Stimulated activated CD4-positive, alpha-beta T cell treated with anti-CD3 and anti-CD28 coated beads, Interleukin-1b, Interleukin-23, amount 100 ng/mL, for 4 hours (primary cell): Measurements from ENCODE around the gene CPEB3.
"Not testable (repeated sequence)": the region's sequence is repeated elsewhere in the genome, so short reads cannot be mapped to it uniquely, and the experiment has no call there.

Experiments used
- DNase-seq, 2 donors: peaks; one replicate each; pipeline ENCODE4 v3.0.0-alpha.2; 2020; ENCODE audit warnings: low read depth in 2 of 2

Gene CPEB3

DNA sequence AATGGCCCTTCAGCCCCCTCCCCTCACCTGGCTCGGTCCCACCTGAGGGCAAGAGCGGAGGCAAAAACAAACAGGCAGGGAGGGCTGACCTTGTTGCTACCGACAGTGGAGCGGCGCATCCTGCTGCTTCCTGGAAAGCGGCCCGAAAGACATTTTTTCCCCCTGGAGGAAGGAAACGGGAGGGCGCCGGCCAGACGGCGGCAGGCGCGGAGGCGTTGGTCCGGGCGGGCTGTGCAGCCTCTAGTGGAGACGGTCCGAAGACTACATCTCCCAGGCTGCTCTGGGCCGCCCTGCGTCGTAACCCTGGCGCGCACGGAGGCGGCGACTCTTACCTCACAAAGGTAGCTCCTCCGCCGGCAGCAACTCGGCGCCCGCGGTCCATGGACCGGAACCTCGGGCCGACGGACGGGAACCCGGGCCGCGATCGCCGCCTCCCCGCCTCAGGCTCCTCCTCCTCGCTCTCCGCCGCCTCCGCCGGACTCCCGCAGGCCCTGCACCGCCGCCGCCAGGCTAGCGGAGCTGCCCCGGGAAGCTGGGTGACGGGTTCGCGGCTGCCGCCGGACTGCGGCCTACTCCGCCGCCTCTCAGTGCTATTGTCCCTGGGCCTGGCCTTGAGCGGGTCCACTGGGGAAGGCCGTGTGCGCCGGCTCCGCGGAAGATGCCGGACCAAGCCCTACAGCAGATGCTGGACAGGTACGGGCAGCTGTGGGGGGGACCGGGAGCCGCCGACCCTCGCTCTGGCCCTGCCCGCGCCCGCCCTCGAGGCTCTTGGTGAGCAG, at the start of gene CPEB3, which contains the start of gene MARCHF5:
TSS of gene CPEB3 (minus strand) at position 242 of the 779 bp plus-strand sequence. CDS start 50,728 bp downstream, outside the sequence.
TSS of gene MARCHF5 (plus strand) at position 331 of the 779 bp plus-strand sequence. CDS start at position 659, 328 bp downstream.
- peak; percentile 81 to 83 for DNase-seq

DNA sequence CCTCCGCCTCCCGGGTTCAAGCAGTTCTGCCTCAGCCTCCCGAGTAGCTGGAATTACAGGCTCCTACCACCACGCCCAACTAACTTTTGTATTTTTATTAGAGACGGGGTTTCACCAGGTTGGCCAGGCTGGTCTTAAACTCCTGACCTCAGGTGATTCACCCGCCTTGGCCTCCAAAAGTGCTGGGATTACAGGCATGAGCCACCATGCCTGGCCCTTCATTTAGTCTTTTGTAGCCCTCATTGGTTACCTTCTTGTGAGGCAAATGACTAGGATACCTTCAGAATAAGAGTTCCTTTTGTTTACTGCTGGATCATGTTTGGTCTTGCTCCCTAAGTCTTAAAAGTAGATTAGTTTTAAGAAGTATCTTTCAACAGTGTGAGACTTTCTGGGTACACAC, 39.0 kb upstream of the CPEB3 start:
- DNase-seq, result not testable (repeated sequence)

- no peak for DNase-seq
Measured at GRCh38 chr10:92328993-92329392, 38.1 kb upstream of the CPEB3 start.

GRCh38 chr10:92327445-92328433, 36.9 kb upstream of the CPEB3 start:
- no peak for DNase-seq

GRCh38 chr10:92323079-92323478, 32.2 kb upstream of the CPEB3 start:
- no peak for DNase-seq

DNA sequence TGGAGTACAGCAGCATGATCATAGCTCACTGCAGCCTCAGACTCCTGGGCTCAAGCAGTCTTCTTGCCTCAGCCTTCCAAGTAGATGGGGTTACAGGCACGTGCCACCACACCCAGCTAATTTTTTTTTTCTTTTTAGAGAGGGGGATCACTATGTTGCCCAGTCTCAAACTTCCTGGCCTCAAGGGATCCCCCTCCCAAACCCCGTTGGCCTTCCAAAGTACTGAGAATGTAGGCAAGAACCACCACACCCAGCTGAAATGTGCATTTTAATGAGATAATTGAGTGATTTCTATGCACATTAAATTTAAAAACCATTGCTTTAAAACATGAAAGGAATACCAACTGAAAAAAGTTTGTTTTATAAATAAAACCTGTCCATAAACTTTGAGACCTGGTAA, 25.7 kb upstream of the CPEB3 start:
- no peak for DNase-seq

- DNase-seq, result no peak
Measured at GRCh38 chr10:92313750-92314149, 22.9 kb upstream of the CPEB3 start.

DNA sequence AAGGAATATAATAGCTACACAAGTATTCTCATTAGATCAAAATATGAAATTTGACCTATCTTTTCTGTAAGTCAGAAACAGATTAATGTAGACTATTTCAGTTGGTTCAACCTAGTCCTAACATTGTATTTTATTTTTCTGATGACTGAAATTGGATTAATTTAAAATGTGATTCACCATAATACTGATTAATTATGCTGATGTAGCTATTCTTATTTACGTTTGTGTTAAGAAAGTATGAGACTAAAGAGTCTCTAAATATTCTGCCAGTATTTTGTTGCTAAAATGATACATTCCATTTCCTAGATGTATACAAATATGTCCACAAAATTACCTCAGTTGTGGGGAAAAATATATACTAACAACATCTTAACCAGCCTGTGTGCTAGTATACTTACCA, 18.4 kb upstream of the CPEB3 start:
- no peak for DNase-seq

DNA sequence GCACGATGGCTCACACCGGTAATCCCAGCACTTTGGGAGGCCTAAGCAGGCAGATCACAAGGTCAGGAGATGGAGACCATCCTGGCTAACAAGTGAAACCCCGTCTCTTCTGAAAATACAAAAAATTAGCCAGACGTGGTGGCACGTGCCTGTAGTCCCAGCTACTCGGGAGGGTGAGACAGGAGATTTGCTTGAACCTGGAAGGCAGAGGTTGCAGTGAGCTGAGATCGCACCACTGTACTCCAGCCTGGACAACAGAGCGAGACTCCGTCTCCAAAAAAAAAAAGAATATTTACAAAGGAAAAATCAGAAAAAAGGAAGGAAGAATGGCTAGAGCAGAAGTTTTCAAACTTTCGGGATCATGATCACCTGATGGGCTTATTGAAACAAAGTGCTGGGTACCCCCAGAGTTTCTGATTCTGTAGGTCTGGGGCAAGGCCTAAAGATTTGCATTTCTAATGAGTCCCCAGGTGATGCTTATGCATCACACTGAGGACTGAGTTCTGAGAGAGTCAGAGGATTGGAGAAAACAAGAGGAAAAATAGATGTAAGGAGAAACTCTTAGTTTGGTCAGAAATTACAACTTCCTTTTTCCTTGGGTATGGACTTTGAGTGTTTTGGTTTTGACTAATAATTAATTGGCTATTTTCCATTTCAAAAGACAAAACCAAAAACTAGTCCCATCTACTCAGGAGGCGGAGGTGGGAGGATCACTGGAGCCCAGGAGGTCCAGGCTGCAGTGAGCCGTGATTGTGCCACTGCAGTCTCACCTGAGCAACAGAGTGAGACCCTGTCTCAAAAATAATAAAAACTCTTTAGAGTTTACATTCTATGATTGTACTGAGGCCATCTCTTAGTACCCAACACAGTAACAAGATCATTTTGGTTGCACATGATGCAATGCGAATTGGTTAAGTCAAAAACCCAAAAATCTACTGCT, 14.5 kb upstream of the CPEB3 start:
- no peak for DNase-seq

DNA sequence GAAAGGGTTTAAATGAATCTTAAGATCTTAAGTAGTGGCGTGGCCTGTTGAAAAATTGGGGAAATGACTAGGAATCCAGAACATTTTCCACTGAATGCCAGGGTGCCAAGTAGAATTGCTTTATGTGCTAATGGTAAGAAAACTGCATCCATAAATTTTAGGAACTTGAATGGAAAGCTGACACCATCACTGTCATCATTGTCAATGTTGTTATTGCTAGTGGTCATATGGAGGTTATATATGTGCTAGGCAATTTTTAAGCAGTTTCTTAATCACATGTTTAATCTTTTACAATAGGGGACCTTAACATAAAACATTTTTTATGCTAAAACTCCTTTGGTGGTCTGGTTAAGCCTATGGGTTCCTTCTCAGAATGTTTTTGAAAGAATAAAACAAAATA, 13.2 kb upstream of the CPEB3 start:
- no peak for DNase-seq

DNA sequence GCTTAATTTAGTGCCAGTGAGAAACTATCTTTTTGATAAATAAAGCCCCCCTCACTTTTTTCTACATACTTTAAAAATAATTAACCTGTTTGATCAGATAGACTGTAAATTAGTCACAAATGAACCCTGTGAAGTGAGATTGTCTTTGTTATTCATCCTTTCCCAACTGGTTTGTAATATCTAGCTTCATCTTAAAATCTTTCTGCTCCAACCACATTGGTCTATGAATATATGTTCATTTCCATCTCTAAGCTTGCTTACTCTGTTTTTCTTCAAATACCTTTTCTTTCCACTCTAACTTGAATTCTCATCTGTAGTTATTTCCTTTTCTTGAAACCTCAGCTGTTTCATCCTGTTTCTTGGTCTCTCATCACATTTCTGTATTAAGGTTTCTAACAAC, 12.2 kb upstream of the CPEB3 start:
- DNase-seq, result no peak

DNA sequence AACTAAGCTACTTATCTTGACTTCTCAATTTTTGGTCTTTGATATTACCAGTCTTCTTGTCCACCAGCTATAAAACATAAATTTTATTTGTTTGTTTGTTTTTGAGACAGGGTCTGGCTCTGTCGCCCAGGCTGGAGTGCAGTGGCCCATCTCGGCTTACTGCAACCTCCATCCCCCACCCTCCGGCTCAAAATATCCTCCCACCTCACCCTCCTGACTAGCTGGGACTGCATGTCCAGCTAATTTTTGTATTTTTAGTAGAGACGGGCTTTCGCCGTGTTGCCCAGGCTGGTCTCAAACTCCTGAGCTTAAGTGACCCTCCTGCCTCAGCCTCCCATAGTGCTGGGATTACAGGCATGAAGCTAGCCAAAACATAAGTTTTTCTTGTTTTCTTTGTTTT, 7.6 kb upstream of the CPEB3 start:
- no peak for DNase-seq

- DNase-seq, result peak in 1 of 2 donors; percentile 13
Measured at GRCh38 chr10:92291921-92292845, 1.3 kb upstream of the CPEB3 start.

DNA sequence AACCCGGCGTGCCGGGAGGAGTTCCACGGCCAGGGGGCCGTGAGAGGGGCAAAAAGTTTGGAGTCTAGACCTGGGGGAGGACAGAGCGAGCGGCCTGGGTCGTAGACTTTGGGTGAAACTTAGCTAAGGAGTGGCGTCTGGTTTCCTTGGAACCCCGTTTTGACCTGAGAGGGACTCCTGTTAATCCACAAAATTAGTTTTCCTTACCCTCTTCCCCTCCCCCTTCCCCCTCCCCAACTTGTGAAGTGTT, 663 bp upstream of the CPEB3 start:
- peak in 1 of 2 donors; percentile 7 for DNase-seq

DNA sequence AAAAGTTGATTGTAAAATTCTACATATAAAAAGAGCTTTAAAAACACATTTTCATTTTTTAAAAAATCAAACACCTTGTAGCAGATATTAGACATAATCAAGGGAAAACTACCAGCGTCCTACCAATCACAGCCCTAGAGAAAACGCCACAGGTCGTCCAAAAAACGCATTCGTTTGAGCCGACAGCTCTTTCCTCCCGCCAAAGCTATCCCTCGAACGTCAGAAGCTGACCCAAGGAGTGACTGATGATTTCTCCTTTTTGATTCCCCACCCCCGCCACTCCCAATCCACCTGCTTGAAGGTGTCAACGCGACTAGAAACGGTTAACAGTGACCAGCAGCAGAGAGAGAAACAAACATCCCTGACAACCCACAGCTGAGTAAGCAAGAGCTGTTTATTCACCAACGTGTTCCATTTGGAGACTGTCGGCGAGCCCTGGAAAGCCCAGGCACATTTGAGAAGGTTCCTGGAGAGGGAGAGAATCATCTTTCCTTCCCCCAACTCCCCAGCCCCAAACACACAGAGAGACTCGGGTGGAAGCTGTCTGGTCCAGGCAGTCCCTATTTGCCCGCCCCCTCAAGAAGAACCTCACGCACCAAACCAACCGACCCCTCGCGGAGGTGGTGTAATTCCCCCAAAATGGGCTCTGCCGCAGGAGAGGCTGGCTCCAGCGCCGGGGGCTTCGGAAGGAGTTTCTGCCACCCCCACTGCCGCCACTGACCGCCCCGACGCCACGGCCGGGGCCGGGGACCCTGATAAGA, 622 bp downstream of the CPEB3 start:
- peak; percentile 4 to 7 for DNase-seq

GRCh38 chr10:92284112-92284704, 6.7 kb downstream of the CPEB3 start:
- DNase-seq, result no peak

DNA sequence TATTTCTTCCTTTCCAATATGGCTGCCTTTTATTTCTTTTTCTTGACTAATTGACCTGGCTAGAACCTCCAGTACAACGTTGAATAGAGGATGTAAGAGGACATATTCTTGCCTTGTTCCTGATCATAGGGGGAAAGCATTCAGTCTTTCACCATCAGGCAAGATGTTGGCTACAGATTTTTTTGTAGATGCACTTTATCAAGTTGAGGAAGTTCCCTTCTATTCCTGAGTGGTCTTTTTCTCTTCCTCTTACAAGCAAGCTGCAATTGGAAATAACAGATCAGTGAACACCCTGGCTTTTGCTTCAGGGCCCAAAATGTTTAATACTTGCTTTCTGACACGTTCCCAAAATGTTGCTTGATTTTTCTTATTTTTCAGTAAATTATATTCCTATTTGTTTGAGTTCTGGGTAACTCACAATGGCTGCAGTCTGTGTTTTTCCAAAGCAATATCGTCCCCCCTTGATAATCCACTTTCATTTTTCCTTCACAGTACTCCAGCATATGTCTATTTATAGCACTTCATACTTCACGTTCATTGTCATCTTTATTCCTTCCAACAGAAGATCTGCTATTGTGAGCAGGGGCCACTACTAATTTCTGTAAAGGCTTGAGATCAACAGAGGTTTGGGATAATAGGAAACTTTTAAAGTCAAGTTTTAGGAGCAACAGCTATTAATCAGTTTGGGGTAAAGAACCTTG, 11.7 kb downstream of the CPEB3 start:
- no peak for DNase-seq

DNA sequence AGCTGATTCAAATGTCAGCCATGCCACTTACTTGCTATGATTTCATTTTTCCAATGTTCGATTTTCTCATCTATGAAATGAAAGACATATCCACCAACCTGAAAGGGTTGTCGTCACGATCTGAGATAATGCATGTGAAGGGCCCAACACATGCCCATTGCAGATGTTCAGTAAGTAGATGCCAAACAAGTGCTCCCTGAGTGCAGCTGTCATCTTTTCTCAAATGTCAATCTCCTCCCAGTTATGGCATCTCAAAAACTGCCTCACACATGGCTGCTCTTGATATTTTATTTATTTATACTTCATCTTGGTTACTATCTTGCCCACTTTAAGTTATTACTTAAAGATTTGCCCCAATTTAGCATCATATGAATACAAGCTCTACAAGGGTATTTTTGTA, 16.8 kb downstream of the CPEB3 start:
- no peak for DNase-seq

DNA sequence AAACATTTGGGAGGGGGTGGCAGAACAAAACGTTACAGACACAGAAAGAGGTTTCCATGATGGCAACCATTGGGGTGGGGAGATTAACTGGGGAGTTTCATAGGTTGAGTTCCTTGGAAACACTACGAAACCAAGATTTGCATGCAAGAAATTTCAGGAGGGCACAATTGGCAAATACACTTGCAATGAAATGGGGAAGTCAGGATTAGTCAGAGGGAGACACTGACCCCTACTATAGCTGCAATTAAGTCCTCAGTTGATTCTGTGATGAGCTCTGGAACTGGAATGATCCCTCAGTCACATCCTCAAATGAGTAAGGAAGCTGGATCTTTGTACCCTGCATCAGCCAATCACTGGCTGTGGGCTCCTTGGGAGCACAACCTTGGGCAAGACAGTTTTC, 22.1 kb downstream of the CPEB3 start:
- DNase-seq, result no peak
